Measurements from ENCODE around the gene OCA2. TPM values are rescaled to one million over a fixed set of nuclear protein-coding genes. Genes with fewer than 3 reads are reported as not detected.

The OCA2 gene
- total and polyA plus RNA-seq, 12 donors = 0.13 to 0.44 (median 0.23) TPM; not detected in 7

DNA sequence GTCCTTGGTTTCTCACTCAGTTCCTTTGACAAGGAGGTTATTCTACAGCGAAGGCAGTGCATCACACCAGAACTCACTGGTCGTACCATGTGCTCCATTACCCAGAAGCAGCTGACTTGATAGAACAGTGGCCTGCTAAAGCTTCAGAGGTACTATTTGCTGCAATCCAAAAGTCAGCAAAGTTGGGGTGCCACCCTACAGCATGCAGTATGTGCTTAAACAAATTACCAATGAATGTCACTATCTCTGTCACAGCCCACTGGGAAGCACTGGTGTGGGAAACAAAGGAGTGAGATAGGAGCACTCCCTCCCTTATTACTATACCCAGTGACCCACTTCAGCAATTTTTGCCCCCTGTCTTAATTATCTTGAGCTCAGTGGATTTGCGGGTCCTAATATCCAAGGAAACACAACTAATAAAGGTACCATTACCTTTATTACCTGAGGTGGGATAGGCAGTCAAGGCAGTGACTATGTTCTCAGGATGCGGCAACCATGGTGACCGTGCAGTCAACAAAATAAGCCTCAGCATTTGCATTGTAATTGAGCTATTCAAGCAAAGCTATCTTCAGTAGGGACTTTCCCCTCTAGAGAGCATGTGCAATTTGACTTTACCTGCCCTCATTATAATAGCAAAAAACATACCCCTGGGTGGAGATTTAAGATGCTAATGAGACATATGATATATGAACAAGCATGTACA, 199.4 kb downstream of the OCA2 start:
- Histone ChIP-seq H3K27me3 (no peaks in the 10 kb centered on the region), H3K4me1 (replicated peaks in 1 of 2) (no peaks in the 10 kb centered on the region), H3K27ac (no peak overlapping the region), H3K36me3 (replicated peaks in 1 of 2) (no peaks in the 10 kb centered on the region), H3K9me3 (replicated peaks in 1 of 3) (no peaks in the 10 kb centered on the region), H3K4me3 (no peak overlapping the region)
- 70 to 88% (median 87%) methylated on average over 5 of the region's 5 CpGs for WGBS, 4 donors
- DNase-seq = no peak
- TF ChIP-seq, protein P1, sequence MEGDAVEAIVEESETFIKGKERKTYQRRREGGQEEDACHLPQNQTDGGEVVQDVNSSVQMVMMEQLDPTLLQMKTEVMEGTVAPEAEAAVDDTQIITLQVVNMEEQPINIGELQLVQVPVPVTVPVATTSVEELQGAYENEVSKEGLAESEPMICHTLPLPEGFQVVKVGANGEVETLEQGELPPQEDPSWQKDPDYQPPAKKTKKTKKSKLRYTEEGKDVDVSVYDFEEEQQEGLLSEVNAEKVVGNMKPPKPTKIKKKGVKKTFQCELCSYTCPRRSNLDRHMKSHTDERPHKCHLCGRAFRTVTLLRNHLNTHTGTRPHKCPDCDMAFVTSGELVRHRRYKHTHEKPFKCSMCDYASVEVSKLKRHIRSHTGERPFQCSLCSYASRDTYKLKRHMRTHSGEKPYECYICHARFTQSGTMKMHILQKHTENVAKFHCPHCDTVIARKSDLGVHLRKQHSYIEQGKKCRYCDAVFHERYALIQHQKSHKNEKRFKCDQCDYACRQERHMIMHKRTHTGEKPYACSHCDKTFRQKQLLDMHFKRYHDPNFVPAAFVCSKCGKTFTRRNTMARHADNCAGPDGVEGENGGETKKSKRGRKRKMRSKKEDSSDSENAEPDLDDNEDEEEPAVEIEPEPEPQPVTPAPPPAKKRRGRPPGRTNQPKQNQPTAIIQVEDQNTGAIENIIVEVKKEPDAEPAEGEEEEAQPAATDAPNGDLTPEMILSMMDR (IDR thresholded peaks at IDR 0.05) = no peak
- TF ChIP-seq POLR2A (IDR thresholded peaks at IDR 0.05) = no peak
- intact Hi-C loops (cut with DNase I) = no loop called here

DNA sequence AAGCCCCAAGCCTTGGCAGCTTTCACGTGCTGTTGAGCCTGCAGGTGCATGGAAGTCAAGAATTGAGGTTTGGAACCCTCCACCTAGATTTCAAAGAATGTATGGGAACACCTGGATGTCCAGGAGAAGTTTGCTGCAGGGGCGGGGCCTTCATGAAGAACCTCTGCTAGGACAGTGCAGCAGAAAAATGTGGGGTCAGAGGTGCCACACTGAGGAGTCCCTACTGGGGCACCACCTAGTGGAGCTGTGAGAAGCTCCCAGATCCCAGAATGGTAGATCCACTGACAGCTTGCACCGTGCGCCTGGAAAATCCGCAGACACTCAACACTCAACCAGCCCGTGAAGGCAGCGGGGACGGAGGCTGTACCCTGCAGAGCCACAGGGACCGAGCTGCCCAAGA, 201.6 kb downstream of the OCA2 start:
- WGBS, 4 donors = 66 to 91% (median 76%) methylated on average over 1 to 9 of the region's 9 CpGs
- intact Hi-C loops (cut with DNase I) = no loop called here
- no peaks in the 10 kb centered on the region for H3K36me3 ChIP-seq (replicated peaks in 1 of 2)

DNA sequence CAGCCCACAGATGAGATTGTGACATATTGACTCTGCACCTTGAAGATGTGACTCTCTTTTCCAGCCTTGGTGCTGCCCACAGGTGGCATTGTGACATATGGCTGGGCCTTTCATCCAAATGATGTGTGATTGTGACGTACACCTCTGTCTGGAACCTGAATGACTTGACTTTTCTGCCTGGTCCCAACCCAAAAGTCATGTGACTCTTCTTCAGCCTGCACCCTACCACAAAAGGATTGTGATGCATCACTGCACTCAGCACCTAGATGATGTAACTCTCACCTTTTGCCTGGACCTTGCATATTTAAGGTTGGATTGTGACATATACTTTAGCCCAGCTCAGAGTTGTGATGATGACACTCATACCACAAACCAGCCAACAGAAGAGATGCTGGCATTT, 204.5 kb downstream of the OCA2 start:
- Histone ChIP-seq H3K9me3 (replicated peaks in 1 of 3) (no peaks in the 10 kb centered on the region), H3K4me3 (no peak overlapping the region), H3K27me3 (no peaks in the 10 kb centered on the region), H3K27ac (no peak overlapping the region), H3K4me1 (replicated peaks in 1 of 2) (no peaks in the 10 kb centered on the region), H3K36me3 (replicated peaks in 1 of 2) (no peaks in the 10 kb centered on the region)
- TF ChIP-seq POLR2A (IDR thresholded peaks at IDR 0.05) = no peak
- TF ChIP-seq, protein P1 (IDR thresholded peaks at IDR 0.05) = no peak
- DNase-seq = no peak
- whole genome bisulfite sequencing, 4 donors = 70 to 87% (median 79%) methylated on average over 1 of the region's 1 CpG
- intact Hi-C loops (cut with DNase I) = no loop called here

More for the DNA sequence above, 201.6 kb downstream of the OCA2 start:
- H3K27ac ChIP-seq = no peak overlapping the region
- TF ChIP-seq, protein P1 (IDR thresholded peaks at IDR 0.05) = no peak
- TF ChIP-seq POLR2A (IDR thresholded peaks at IDR 0.05) = no peak
- H3K4me1 ChIP-seq (replicated peaks in 1 of 2) = no peaks in the 10 kb centered on the region
- H3K27me3 ChIP-seq = no peaks in the 10 kb centered on the region
- no peaks in the 10 kb centered on the region for H3K9me3 ChIP-seq (replicated peaks in 1 of 3)
- DNase-seq = no peak
- no peak overlapping the region for H3K4me3 ChIP-seq

DNA sequence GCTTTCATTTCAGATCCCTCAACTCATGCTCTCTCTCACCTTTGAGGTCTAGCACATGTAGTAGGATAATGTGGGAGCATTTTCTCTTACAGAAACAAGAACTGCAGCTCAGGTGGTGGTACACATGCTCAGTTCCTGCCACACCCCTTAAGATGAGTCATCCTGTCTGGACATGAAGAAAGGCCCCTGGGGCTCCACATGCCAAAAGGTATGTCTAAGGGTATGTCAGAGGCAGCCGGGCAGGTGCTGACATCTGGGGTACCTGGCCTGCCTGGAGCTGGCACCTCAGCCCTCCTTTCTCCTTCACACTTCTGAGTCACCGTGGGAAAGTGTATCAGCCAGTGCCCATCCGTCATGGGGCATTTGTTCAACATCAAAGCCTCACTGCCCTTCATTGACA, 209.9 kb downstream of the OCA2 start:
- whole genome bisulfite sequencing, 4 donors = 79 to 100% (median 80%) methylated on average over 2 to 3 of the region's 3 CpGs
- TF ChIP-seq POLR2A (IDR thresholded peaks at IDR 0.05) = no peak
- TF ChIP-seq, protein P1 (IDR thresholded peaks at IDR 0.05) = no peak
- H3K4me3 ChIP-seq = no peak overlapping the region
- no peaks in the 10 kb centered on the region for H3K27me3 ChIP-seq
- no peaks in the 10 kb centered on the region for H3K9me3 ChIP-seq (replicated peaks in 1 of 3)
- intact Hi-C loops (cut with DNase I) = no loop called here
- H3K27ac ChIP-seq = no peak overlapping the region
- H3K4me1 ChIP-seq (replicated peaks in 1 of 2) = no peaks in the 10 kb centered on the region
- no peaks in the 10 kb centered on the region for H3K36me3 ChIP-seq (replicated peaks in 1 of 2)
- DNase-seq = no peak
